HG03097 (cell line): ENCODE results near the gene SPECC1L.

Experiments used
- ATAC-seq: cut with Tn5 transposase; IDR thresholded peaks from one replicate; pipeline ENCODE4 v1.9.1; 2021; ENCODE audit not compliant: unreplicated experiment, low FRiP score

Gene SPECC1L

GRCh38 chr22:24410110-24410856, 139.7 kb downstream of the SPECC1L start:
- no peak for ATAC-seq

GRCh38 chr22:24411256-24412004, 140.8 kb downstream of the SPECC1L start:
- ATAC-seq, result no peak

DNA sequence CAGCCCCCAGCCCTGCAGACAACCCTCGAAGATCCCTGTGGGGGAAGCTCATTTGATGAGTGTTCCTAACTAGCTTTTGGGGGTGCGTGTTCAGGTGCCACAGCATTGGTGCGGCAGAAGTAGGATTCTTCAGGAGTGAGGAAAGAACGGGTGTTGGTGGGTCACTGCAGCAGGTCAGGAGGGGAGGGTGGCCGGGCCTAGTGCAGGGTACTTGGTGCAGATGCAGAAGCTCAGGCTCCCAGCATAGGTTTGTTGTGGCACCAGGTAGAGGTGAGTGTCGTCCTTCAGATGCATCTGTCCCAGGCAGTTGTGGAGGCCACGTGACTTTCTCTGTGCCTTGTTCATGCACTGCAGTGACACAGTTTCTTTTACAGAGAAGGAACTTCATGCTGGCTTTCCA, 141.6 kb downstream of the SPECC1L start:
- ATAC-seq, result no peak

- ATAC-seq, result no peak
These were observed 142.6 kb downstream of the SPECC1L start for GRCh38 chr22:24413271-24413670.

- no peak for ATAC-seq
These were observed 143.2 kb downstream of the SPECC1L start for GRCh38 chr22:24413736-24414385.

DNA sequence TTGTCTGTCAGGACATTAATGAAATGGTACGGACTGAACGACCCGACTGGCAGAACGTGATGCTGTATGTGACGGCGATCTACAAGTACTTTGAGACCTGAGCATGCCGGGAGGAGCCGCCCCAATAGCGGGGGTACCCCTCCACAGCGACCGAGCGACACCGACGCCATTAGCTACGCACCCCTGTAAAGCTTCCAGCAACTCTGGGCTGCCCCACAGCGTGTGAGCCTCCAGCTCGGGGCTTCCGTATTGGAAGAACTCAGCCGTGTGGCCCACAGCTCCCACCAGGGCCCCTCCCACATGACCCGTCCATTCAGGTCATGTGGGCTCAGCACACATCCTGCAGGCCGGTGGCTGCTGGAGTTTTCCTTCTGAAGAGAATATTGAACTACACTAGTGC, 143.9 kb downstream of the SPECC1L start:
- no peak for ATAC-seq

DNA sequence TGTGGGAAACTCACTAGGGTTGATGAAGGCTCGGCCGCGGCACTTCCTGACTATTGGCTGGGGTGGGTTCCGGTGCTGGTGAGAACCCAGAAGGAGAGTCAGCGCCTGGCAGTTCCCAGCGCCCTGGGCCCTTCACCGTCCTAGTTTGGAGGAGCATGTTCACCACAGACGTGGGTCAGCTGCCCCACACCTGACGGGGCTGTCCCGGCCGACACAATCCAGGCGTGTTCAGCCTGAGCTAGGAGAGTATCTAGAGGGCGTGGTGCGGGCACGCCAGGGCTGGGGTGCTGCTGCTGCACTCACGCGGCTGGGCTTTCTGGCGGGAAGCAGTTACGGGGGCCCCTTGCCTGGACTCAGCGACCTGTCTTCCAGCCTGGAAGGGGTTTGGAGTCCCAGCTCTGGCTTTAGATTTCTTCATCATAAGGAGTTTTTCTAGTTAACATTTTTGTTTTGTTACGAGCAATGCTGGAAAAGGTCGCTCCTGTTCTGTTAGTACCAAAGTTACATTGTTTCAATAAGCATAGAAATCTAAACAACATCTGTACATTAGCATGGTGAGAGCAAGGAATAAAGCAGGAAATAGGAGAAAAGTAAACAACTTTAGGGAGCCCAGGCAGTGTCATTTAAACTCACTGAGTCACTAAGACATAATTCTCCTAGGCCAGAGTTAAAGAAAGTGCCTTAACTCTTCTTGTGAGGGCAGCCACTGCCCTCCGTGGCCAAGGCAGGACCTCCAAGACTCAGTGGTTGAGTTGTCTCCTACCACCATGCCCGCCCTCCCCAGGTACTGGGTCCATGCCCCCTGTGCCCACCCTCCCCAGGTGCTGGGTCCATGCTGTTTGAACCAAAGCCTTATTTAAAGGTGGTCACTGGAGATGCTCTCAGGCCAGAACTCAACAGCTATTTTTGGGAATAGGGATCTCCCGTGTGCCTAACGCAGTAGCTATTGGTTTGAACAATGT, 144.6 kb downstream of the SPECC1L start:
- ATAC-seq, result no peak

DNA sequence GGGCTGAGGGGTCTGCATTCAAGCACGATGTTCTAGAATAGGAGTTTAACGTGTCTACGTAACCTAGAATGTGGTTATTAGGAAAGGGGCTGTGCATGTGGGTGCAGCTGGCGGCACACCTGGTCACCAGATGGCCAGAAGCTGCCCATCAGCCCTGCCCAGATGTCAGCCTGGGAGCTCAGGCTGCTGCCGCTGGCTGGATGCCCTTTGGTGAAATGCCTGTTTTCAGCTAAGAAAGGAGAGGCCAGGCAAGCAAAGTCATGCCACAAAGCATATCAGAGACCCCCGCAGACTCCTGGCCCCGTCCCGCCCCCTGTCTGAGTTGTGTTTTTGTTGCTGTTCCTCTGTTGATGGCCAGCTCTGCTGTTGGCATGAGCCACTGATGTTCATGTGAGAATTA, 145.5 kb downstream of the SPECC1L start:
- ATAC-seq, result no peak

GRCh38 chr22:24416611-24417010, 146.0 kb downstream of the SPECC1L start:
- ATAC-seq, result no peak

- ATAC-seq, result no peak
These were observed 146.6 kb downstream of the SPECC1L start for GRCh38 chr22:24417200-24417599.

DNA sequence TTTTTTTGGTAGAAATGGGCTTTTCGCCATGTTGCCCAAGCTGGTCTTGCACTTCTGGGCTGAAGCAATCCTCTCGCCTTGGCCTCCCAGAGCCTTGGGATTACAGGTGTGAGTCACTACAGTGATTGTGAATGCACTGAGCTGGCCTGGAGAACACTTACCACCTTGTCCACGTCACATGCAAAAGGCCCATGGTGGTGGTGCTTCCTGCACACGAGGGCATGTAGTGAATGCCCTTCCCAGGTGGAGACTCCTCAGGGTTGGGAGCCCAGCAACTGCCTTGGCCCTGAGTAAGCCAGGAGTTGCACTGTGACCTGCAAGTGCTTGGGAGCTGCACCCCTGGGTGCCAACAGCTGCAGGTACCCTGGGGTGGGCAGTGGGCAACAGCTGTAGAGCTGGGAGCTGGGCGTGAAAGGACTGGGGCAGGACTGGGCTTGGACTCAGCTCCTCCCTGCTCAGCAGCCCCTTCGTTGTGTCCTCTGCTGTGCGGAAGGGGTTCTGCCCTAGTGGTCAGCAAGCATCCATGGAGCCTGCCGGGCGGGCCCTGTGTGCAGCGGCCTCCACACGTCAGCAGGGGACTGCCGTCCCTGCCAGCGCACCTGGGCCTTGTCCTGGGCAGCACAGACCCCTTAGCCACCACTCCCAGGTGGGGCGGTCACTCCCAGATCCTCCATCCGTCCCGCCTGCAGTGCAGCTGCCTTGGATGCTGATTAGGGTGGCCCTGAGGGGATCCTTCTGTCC, 147.4 kb downstream of the SPECC1L start:
- no peak for ATAC-seq

- ATAC-seq, result no peak
These were observed 148.3 kb downstream of the SPECC1L start for GRCh38 chr22:24418786-24419474.

DNA sequence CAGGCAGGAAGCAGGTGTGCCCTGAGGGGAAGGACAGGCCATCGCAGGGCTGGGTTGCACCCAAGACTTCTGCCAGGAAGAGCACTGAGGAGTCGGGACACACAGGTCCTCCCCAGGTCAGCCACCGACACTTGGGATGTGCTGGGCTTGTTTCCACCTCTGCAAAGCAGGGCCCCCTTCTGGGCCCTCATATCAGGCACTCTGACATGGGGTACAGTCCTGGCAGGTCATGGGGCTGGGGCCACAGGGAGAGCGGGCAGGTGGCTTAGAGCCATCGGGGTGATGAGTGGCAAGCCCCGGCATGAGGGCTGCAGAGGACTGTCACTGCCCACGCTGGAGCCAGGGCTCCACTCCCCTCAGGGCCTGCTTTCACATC, 148.8 kb downstream of the SPECC1L start:
- ATAC-seq, result no peak

- ATAC-seq, result no peak
These were observed 149.7 kb downstream of the SPECC1L start for GRCh38 chr22:24420072-24420976.

- no peak for ATAC-seq
These were observed 150.3 kb downstream of the SPECC1L start for GRCh38 chr22:24420977-24421343.

- no peak for ATAC-seq
These were observed 150.8 kb downstream of the SPECC1L start for GRCh38 chr22:24421428-24421931.

- no peak for ATAC-seq
These were observed 151.6 kb downstream of the SPECC1L start for GRCh38 chr22:24422102-24422665.

- no peak for ATAC-seq
These were observed 152.9 kb downstream of the SPECC1L start for GRCh38 chr22:24423519-24424000.
